Tibial artery (tissue), 4 donors: ENCODE results near the gene PTAR1.

Source experiments
- DNase-seq, 2 donors: peaks; one replicate each; pipeline ENCODE4 v3.0.0-alpha.2; 2019
- H3K27ac ChIP-seq, 2 donors: fragments of 200-600 bp; sonication (generic) in 1 of 2; 1 replicate in 1 of 2; 2 replicates in 1 of 2; pipeline ENCODE4 v1.5.1; 2018 to 2019; ENCODE audit warnings: mild to moderate bottlenecking in 1 of 2
- H3K27me3 ChIP-seq, 2 donors: fragments of 200-600 bp; sonication (generic) in 1 of 2; one replicate each; pipeline versions ENCODE4 v1.5.1 to v1.6.0; 2016 to 2019
- H3K36me3 ChIP-seq, 3 donors: fragments of 200-600 bp; sonication (generic) in 2 of 3; one replicate each; pipeline ENCODE4 v1.5.1; 2016 to 2019; ENCODE audit warnings: mild to moderate bottlenecking in 2 of 3
- H3K4me1 ChIP-seq, 4 donors: fragments of 200-600 bp; sonication (generic) in 2 of 4; 1 replicate in 3 of 4; 2 replicates in 1 of 4; pipeline ENCODE4 v1.5.1; 2016 to 2019
- H3K4me3 ChIP-seq, 2 donors: fragments of 200-600 bp; sonication (generic) in 1 of 2; 1 replicate in 1 of 2; 2 replicates in 1 of 2; pipeline ENCODE4 v1.5.1; 2018 to 2019; ENCODE audit warnings: mild to moderate bottlenecking in 2 of 2
- H3K9me3 ChIP-seq, 3 donors: fragments of 200-600 bp; sonication (generic) in 1 of 3; one replicate each; pipeline ENCODE4 v1.5.1; 2016 to 2019
- intact Hi-C: fragments of 100-400 bp; cut with DNase I; formaldehyde crosslinking; loops from one replicate; pipeline ENCODE4 v1.15.0; 2023; ENCODE audit warnings: low total_unique reads
- TF ChIP-seq, protein P1 (sequence below), 2 experiments: fragments of 200-600 bp in 1 of 2; fragments of 450-650 bp in 1 of 2; IDR thresholded peaks; one replicate each; pipeline ENCODE4 v1.5.1; 2017 to 2019; ENCODE audit warnings: antibody characterized with exemption in 2 of 2, mild to moderate bottlenecking in 1 of 2, moderate library complexity in 1 of 2

Gene PTAR1

GRCh38 chr9:69672596-69673310 lies 87.1 kb downstream of the PTAR1 start:
- Histone ChIP-seq H3K27ac (peak overlapping the region; percentile 74 to 78), H3K27me3 (no peaks in the 10 kb centered on the region), H3K36me3 (no peaks in the 10 kb centered on the region), H3K9me3 (no peaks in the 10 kb centered on the region), H3K4me1 (peaks cover 0 to 24% (median 15%) of the 10 kb centered on the region in 4 donors), H3K4me3 (peak overlapping the region; percentile 68 to 74)
- intact Hi-C loops = loop anchor here (5.0 kb wide), 1 partner anchor 85 kb away; no protein-coding TSS in a partner anchor
- TF ChIP-seq, protein P1, sequence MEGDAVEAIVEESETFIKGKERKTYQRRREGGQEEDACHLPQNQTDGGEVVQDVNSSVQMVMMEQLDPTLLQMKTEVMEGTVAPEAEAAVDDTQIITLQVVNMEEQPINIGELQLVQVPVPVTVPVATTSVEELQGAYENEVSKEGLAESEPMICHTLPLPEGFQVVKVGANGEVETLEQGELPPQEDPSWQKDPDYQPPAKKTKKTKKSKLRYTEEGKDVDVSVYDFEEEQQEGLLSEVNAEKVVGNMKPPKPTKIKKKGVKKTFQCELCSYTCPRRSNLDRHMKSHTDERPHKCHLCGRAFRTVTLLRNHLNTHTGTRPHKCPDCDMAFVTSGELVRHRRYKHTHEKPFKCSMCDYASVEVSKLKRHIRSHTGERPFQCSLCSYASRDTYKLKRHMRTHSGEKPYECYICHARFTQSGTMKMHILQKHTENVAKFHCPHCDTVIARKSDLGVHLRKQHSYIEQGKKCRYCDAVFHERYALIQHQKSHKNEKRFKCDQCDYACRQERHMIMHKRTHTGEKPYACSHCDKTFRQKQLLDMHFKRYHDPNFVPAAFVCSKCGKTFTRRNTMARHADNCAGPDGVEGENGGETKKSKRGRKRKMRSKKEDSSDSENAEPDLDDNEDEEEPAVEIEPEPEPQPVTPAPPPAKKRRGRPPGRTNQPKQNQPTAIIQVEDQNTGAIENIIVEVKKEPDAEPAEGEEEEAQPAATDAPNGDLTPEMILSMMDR (IDR thresholded peaks at IDR 0.05) = peak; percentile 81 to 87
- DNase-seq = peak; percentile 79 to 89

DNA sequence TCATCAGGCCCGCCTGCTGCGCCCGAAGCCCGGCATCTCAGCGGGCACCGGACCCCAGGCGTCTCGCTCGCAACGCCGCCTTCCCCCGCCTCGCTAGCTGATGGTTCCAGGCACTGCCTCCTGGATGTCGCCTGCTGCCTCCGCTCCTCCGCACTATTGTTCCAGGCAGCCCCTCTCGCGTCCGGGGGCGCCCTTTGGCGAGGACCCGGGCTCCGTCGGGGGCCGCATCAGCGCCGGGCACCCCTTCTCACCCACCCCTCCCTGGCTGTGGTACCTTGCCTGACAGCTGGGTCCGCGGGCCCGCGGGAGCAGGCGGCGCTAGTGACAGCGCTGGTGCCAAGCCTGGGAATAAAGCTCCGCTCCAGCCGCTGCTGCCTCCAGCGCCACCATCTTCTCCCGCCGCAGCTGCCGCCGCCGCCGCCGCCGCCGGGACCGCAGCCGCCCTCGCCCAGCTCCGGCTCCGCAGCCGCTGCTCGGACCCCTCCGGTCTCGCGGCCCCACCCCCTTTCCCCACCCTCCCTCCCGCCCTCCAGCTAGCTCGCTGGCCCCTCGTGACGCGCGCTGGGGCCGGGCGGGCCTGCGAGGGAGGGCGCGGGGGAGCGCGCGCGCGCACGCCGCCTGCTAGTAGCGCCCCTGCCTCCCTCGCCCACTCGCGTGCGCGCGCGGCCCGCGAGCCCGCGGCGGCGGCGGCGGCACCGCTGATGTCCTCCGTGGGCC lies 87.8 kb downstream of the PTAR1 start, which contains the start of gene APBA1:
Gene APBA1 (minus strand): TSS at position 493 of the 717 bp plus-strand sequence.
- Histone ChIP-seq H3K36me3 (no peaks in the 10 kb centered on the region), H3K4me1 (peaks cover 0 to 24% (median 15%) of the 10 kb centered on the region in 4 donors), H3K27ac (peak within 1 kb of the TSS; percentile 74 to 78), H3K27me3 (no peaks in the 10 kb centered on the region), H3K4me3 (peak within 1 kb of the TSS; percentile 68 to 74), H3K9me3 (no peaks in the 10 kb centered on the region)
- peak; percentile 56 to 85 for DNase-seq
- TF ChIP-seq, protein P1 (IDR thresholded peaks at IDR 0.05) = no peak
- intact Hi-C loops = loop anchor here (5.0 kb wide), 1 partner anchor 85 kb away; no protein-coding TSS in a partner anchor

GRCh38 chr9:69671311-69671878 lies 88.4 kb downstream of the PTAR1 start:
- TF ChIP-seq, protein P1 (IDR thresholded peaks at IDR 0.05) = no peak
- H3K4me1 ChIP-seq = peaks cover 0 to 24% (median 15%) of the 10 kb centered on the region in 4 donors
- peak overlapping the region; percentile 68 to 74 for H3K4me3 ChIP-seq
- peak overlapping the region; percentile 74 for H3K27ac ChIP-seq
- DNase-seq = peak; percentile 38 to 65
- H3K9me3 ChIP-seq = no peaks in the 10 kb centered on the region
- no peaks in the 10 kb centered on the region for H3K27me3 ChIP-seq
- no peaks in the 10 kb centered on the region for H3K36me3 ChIP-seq
- intact Hi-C loops = loop anchor here (5.0 kb wide), 1 partner anchor 86 kb away; no protein-coding TSS in a partner anchor

DNA sequence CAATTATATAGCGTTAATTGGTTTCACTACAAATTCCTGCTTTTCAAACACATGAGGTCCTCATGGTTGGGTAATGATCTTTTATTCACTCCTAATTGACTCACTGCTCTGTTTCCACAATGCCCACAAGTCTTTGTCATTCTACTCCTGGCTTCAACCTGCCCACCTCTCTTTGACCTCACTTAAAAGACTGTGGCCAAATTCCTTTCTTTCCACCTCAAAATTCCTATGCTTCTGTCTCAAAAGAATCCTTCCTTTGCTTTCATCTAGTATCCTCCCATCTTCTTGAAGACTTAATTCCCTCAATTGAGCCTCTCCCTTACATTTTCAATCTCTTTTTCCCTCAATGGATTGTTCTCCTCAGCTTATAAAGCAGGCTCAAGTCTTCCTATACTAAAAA lies 92.5 kb downstream of the PTAR1 start:
- no peaks in the 10 kb centered on the region for H3K36me3 ChIP-seq
- peaks cover 0 to 14% (median 5%) of the 10 kb centered on the region in 4 donors for H3K4me1 ChIP-seq
- DNase-seq = no peak
- TF ChIP-seq, protein P1 (IDR thresholded peaks at IDR 0.05) = no peak
- intact Hi-C loops = no loop called here
- H3K9me3 ChIP-seq = no peaks in the 10 kb centered on the region
- no peak overlapping the region for H3K27ac ChIP-seq
- no peak overlapping the region for H3K4me3 ChIP-seq
- H3K27me3 ChIP-seq = no peaks in the 10 kb centered on the region

- TF ChIP-seq, protein P1 (IDR thresholded peaks at IDR 0.05) = no peak
- no peaks in the 10 kb centered on the region for H3K27me3 ChIP-seq
- no peaks in the 10 kb centered on the region for H3K9me3 ChIP-seq
- H3K4me1 ChIP-seq = no peaks in the 10 kb centered on the region
- H3K36me3 ChIP-seq = no peaks in the 10 kb centered on the region
- no peak overlapping the region for H3K4me3 ChIP-seq
- no peak for DNase-seq
- intact Hi-C loops = no loop called here
- no peak overlapping the region for H3K27ac ChIP-seq
These were observed 99.5 kb downstream of the PTAR1 start for GRCh38 chr9:69660304-69660703.
